ENCODE measurements around the gene RAPGEF1. TPM values are rescaled to one million over a fixed set of nuclear protein-coding genes. Genes with fewer than 3 reads are reported as not detected.

RAPGEF1 gene
- total and polyA plus RNA-seq, 2 experiments from 2014 or later = 9.9 to 82.8 TPM

DNA sequence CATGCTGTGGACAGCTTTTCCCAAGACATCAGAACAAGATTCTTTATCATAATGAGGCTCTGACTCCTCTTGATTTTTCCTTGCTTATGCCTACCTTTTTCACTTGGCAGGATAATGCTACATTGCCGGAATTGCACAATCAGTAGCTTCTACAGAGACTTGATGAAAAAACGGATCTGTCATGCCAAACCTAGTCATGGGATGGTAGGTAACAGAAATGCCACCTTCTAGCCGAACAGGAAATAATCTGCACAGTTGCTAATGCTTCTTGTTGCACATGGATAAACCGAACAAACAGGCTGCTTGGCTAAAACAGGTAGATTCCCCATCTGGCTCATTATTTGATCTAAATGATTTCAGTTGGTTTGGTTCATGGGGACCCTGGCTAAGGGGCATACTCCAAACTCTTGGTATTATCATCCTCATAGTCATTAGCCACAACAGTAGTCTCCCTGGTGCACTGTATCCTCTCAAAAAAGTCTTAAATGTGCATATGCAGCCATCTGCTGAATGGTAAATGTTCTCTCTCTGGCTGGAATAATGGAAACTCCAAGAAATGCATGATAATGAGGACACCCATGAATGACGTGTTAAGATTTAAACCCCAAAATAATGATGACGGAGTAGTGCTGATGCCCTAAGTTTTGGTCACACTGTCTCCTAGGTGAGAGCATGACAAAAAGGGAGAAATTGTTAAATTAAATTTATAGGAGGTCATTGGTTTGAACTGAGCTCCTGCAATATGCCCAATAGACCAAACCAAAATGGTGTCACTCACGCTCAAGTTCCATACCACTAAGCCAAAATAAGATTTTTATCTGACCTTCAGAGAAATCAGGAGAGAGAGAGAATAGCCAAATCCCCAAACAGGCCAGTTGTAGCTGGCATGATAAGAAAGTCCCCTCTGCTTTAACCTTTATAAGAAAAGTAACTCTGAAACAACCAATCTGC, 47.0 kb downstream of the RAPGEF1 start:
- H3K36me3 ChIP-seq (ENCODE audit: insufficient read depth) = no peaks in the 10 kb centered on the region
- no peak overlapping the region for H3K27ac ChIP-seq (ENCODE audit: low read depth)
- H3K79me2 ChIP-seq (replicated peaks; ENCODE audit: insufficient read depth) = peaks cover 80% of the 10 kb centered on the region
- peak overlapping the region; percentile 2; the same call in 1 of the 2 replicates for H3K4me2 ChIP-seq
- DNase-seq (ENCODE audit: low spot score) = no peak
- H3K27me3 Mint-ChIP-seq (ENCODE audit: insufficient read depth, low read depth, poor library complexity) = peaks cover 3% of the 10 kb centered on the region
- peaks cover 5% of the 10 kb centered on the region; the same call in 2 of the 3 replicates for H3K36me3 Mint-ChIP-seq (ENCODE audit: low read depth)
- H3K4me1 Mint-ChIP-seq = peaks cover 58% of the 10 kb centered on the region
- H3K9me2 ChIP-seq (ENCODE audit: insufficient read depth) = no peaks in the 10 kb centered on the region
- H3F3A ChIP-seq (replicated peaks; ENCODE audit: low read depth) = no peaks in the 10 kb centered on the region
- H3K27me3 ChIP-seq (ENCODE audit: insufficient read depth) = no peaks in the 10 kb centered on the region
- H4K20me1 ChIP-seq (replicated peaks; ENCODE audit: insufficient read depth) = no peaks in the 10 kb centered on the region
- no peak overlapping the region for H2AFZ ChIP-seq
- H3K4me3 ChIP-seq = no peak overlapping the region
- TF ChIP-seq, protein P1, sequence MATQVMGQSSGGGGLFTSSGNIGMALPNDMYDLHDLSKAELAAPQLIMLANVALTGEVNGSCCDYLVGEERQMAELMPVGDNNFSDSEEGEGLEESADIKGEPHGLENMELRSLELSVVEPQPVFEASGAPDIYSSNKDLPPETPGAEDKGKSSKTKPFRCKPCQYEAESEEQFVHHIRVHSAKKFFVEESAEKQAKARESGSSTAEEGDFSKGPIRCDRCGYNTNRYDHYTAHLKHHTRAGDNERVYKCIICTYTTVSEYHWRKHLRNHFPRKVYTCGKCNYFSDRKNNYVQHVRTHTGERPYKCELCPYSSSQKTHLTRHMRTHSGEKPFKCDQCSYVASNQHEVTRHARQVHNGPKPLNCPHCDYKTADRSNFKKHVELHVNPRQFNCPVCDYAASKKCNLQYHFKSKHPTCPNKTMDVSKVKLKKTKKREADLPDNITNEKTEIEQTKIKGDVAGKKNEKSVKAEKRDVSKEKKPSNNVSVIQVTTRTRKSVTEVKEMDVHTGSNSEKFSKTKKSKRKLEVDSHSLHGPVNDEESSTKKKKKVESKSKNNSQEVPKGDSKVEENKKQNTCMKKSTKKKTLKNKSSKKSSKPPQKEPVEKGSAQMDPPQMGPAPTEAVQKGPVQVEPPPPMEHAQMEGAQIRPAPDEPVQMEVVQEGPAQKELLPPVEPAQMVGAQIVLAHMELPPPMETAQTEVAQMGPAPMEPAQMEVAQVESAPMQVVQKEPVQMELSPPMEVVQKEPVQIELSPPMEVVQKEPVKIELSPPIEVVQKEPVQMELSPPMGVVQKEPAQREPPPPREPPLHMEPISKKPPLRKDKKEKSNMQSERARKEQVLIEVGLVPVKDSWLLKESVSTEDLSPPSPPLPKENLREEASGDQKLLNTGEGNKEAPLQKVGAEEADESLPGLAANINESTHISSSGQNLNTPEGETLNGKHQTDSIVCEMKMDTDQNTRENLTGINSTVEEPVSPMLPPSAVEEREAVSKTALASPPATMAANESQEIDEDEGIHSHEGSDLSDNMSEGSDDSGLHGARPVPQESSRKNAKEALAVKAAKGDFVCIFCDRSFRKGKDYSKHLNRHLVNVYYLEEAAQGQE (IDR thresholded peaks at IDR 0.05; ENCODE audit: unreplicated experiment) = no peak
- TF ChIP-seq CREB1 (CRISPR knock-in tag; IDR thresholded peaks at IDR 0.05; ENCODE audit: low read depth) (no peak), JUNB (IDR thresholded peaks at IDR 0.05; ENCODE audit: unreplicated experiment) (no peak), STAT1 (IDR thresholded peaks at IDR 0.05; ENCODE audit: unreplicated experiment) (no peak), POLR2AphosphoS5 (IDR thresholded peaks at IDR 0.05; ENCODE audit: low read depth) (no peak), ZNF331 (CRISPR knock-in tag; IDR thresholded peaks at IDR 0.05; ENCODE audit: low read depth) (no peak), EZH2phosphoT487 (IDR thresholded peaks at IDR 0.05; ENCODE audit: unreplicated experiment) (no peak), EZH2 (IDR thresholded peaks at IDR 0.05; ENCODE audit: low read depth, unreplicated experiment) (no peak), NANOG (IDR thresholded peaks at IDR 0.05; ENCODE audit: borderline replicate concordance) (no peak), ZNF114 (CRISPR knock-in tag; IDR thresholded peaks at IDR 0.05) (no peak)
- TF ChIP-seq, protein P2, sequence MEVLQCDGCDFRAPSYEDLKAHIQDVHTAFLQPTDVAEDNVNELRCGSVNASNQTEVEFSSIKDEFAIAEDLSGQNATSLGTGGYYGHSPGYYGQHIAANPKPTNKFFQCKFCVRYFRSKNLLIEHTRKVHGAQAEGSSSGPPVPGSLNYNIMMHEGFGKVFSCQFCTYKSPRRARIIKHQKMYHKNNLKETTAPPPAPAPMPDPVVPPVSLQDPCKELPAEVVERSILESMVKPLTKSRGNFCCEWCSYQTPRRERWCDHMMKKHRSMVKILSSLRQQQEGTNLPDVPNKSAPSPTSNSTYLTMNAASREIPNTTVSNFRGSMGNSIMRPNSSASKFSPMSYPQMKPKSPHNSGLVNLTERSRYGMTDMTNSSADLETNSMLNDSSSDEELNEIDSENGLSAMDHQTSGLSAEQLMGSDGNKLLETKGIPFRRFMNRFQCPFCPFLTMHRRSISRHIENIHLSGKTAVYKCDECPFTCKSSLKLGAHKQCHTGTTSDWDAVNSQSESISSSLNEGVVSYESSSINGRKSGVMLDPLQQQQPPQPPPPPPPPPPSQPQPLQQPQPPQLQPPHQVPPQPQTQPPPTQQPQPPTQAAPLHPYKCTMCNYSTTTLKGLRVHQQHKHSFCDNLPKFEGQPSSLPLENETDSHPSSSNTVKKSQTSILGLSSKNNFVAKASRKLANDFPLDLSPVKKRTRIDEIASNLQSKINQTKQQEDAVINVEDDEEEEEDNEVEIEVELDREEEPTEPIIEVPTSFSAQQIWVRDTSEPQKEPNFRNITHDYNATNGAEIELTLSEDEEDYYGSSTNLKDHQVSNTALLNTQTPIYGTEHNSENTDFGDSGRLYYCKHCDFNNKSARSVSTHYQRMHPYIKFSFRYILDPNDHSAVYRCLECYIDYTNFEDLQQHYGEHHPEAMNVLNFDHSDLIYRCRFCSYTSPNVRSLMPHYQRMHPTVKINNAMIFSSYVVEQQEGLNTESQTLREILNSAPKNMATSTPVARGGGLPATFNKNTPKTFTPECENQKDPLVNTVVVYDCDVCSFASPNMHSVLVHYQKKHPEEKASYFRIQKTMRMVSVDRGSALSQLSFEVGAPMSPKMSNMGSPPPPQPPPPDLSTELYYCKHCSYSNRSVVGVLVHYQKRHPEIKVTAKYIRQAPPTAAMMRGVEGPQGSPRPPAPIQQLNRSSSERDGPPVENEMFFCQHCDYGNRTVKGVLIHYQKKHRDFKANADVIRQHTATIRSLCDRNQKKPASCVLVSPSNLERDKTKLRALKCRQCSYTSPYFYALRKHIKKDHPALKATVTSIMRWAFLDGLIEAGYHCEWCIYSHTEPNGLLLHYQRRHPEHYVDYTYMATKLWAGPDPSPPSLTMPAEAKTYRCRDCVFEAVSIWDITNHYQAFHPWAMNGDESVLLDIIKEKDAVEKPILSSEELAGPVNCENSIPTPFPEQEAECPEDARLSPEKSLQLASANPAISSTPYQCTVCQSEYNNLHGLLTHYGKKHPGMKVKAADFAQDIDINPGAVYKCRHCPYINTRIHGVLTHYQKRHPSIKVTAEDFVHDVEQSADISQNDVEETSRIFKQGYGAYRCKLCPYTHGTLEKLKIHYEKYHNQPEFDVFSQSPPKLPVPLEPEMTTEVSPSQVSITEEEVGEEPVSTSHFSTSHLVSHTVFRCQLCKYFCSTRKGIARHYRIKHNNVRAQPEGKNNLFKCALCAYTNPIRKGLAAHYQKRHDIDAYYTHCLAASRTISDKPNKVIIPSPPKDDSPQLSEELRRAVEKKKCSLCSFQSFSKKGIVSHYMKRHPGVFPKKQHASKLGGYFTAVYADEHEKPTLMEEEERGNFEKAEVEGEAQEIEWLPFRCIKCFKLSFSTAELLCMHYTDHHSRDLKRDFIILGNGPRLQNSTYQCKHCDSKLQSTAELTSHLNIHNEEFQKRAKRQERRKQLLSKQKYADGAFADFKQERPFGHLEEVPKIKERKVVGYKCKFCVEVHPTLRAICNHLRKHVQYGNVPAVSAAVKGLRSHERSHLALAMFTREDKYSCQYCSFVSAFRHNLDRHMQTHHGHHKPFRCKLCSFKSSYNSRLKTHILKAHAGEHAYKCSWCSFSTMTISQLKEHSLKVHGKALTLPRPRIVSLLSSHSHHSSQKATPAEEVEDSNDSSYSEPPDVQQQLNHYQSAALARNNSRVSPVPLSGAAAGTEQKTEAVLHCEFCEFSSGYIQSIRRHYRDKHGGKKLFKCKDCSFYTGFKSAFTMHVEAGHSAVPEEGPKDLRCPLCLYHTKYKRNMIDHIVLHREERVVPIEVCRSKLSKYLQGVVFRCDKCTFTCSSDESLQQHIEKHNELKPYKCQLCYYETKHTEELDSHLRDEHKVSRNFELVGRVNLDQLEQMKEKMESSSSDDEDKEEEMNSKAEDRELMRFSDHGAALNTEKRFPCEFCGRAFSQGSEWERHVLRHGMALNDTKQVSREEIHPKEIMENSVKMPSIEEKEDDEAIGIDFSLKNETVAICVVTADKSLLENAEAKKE (CRISPR knock-in tag; IDR thresholded peaks at IDR 0.05) = no peak
- TF ChIP-seq, protein P3, sequence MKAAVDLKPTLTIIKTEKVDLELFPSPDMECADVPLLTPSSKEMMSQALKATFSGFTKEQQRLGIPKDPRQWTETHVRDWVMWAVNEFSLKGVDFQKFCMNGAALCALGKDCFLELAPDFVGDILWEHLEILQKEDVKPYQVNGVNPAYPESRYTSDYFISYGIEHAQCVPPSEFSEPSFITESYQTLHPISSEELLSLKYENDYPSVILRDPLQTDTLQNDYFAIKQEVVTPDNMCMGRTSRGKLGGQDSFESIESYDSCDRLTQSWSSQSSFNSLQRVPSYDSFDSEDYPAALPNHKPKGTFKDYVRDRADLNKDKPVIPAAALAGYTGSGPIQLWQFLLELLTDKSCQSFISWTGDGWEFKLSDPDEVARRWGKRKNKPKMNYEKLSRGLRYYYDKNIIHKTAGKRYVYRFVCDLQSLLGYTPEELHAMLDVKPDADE (IDR thresholded peaks at IDR 0.05) = no peak
- TF ChIP-seq, protein P4, sequence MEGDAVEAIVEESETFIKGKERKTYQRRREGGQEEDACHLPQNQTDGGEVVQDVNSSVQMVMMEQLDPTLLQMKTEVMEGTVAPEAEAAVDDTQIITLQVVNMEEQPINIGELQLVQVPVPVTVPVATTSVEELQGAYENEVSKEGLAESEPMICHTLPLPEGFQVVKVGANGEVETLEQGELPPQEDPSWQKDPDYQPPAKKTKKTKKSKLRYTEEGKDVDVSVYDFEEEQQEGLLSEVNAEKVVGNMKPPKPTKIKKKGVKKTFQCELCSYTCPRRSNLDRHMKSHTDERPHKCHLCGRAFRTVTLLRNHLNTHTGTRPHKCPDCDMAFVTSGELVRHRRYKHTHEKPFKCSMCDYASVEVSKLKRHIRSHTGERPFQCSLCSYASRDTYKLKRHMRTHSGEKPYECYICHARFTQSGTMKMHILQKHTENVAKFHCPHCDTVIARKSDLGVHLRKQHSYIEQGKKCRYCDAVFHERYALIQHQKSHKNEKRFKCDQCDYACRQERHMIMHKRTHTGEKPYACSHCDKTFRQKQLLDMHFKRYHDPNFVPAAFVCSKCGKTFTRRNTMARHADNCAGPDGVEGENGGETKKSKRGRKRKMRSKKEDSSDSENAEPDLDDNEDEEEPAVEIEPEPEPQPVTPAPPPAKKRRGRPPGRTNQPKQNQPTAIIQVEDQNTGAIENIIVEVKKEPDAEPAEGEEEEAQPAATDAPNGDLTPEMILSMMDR (conservative IDR thresholded peaks at IDR 0.05; ENCODE audit: low read depth in 2 of 2) = no peak
- ATAC-seq = no peak
- no peak overlapping the region for H3K4me3 Mint-ChIP-seq
- H3K9me3 Mint-ChIP-seq = no peaks in the 10 kb centered on the region
- peaks cover 61% of the 10 kb centered on the region for H3K4me1 ChIP-seq (ENCODE audit: insufficient read depth)
- H3K27ac Mint-ChIP-seq = no peak overlapping the region
